Kidney glomerular epithelial cell (primary cell): ENCODE data around the gene ELOVL1.
A peak's percentile ranks its signal among the peaks of the same experiment; 100 is the strongest.

Experiments used
- DNase-seq: peaks from one replicate; lab custom pipeline; 2025; lab: John Stamatoyannopoulos, UW

ELOVL1 gene

GRCh38 chr1:43354936-43355335 lies 12.9 kb downstream of the ELOVL1 start:
- DNase-seq: no peak

GRCh38 chr1:43354471-43354870 lies 13.3 kb downstream of the ELOVL1 start:
- no peak for DNase-seq

GRCh38 chr1:43352881-43353280 lies 14.9 kb downstream of the ELOVL1 start:
- no peak for DNase-seq

GRCh38 chr1:43352351-43352705 lies 15.5 kb downstream of the ELOVL1 start:
- no peak for DNase-seq

GRCh38 chr1:43351421-43352350 lies 16.1 kb downstream of the ELOVL1 start:
- no peak for DNase-seq

- no peak for DNase-seq
Measured at GRCh38 chr1:43350976-43351375, 16.8 kb downstream of the ELOVL1 start.

GRCh38 chr1:43349594-43350306 lies 18.1 kb downstream of the ELOVL1 start:
- DNase-seq: peak; percentile 31

GRCh38 chr1:43348809-43349593 lies 18.8 kb downstream of the ELOVL1 start:
- peak; percentile 63 for DNase-seq

GRCh38 chr1:43348343-43348808 lies 19.4 kb downstream of the ELOVL1 start:
- no peak for DNase-seq

GRCh38 chr1:43346636-43347035 lies 21.2 kb downstream of the ELOVL1 start:
- no peak for DNase-seq

- DNase-seq: no peak
Measured at GRCh38 chr1:43345120-43345519, 22.7 kb downstream of the ELOVL1 start.

- DNase-seq: no peak
Measured at GRCh38 chr1:43344267-43344850, 23.5 kb downstream of the ELOVL1 start.

GRCh38 chr1:43340559-43340958 lies 27.3 kb downstream of the ELOVL1 start:
- no peak for DNase-seq

GRCh38 chr1:43339584-43340232 lies 28.1 kb downstream of the ELOVL1 start:
- no peak for DNase-seq

- DNase-seq: no peak
Measured at GRCh38 chr1:43338001-43338400, 29.8 kb downstream of the ELOVL1 start.

GRCh38 chr1:43337588-43337987 lies 30.2 kb downstream of the ELOVL1 start, which contains the start of gene MPL:
TSS of gene MPL (plus strand) at chr1:43337818. CDS start at chr1:43337849, 31 bp downstream.
- DNase-seq: no peak

- no peak for DNase-seq
Measured at GRCh38 chr1:43334453-43335205, 33.2 kb downstream of the ELOVL1 start.

GRCh38 chr1:43331688-43332087 lies 36.1 kb downstream of the ELOVL1 start:
- no peak for DNase-seq

- peak; percentile 79 for DNase-seq
Measured at GRCh38 chr1:43329995-43330751, 37.6 kb downstream of the ELOVL1 start.
